Forelimb muscle (tissue), 1 donor: Measurements from ENCODE around the gene CUL4A. TPM values are rescaled to one million over a fixed set of nuclear protein-coding genes. Genes with fewer than 3 reads are reported as not detected.
"Not testable (repeated sequence)": the region's sequence is repeated elsewhere in the genome, so short reads cannot be mapped to it uniquely, and the experiment has no call there.

ENCODE experiments used
- DNase-seq: peaks from one replicate; pipeline ENCODE4 v3.0.0-alpha.2; 2013; ENCODE audit warnings: low read depth
- polyA plus RNA-seq: library from polyadenylated mRNA; unstranded; fragments of 120-200 nt; gene quantifications from one replicate; pipeline ENCODE4 v1.2.1, GENCODE V29; 2013; ENCODE audit not compliant: insufficient read length

The CUL4A gene
- polyA plus RNA-seq, 1 donor = 67.8 TPM

DNA sequence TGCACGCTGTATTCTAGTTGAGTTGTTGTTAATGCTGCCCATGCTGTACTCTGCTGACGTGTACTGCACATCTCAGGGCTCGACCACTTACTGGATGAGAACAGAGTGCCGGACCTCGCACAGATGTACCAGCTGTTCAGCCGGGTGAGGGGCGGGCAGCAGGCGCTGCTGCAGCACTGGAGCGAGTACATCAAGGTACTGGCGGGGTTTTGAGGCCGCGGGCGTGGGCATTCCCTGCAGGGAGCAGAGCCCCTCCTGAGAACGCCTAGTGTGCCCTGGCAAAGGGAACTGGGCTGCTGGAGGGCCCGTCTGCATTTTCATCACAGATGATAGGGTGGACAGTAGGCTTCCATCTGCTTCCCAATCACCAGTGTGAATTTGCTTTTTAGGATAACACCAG lies 29.9 kb downstream of the CUL4A start:
- DNase-seq = no peak

DNA sequence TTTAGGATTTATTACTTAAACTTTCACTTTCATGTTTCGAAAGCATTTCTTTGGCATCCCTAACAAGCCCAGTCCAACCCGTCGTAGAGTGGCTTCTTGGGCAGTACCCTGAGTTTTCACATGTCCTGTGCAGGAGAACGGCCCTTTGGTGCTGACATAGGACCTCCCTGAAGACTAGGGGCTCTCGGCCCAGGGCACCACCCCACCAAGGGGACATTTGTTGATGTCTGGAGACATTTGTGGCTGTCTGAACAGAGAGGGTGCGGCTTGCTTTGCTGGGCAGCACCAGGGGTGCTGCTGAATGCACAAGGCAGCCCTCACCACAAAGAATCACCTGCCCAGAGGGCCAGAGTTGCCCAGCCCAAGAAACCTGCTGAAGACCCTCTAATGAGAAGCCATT lies 30.6 kb downstream of the CUL4A start:
- no peak for DNase-seq

DNA sequence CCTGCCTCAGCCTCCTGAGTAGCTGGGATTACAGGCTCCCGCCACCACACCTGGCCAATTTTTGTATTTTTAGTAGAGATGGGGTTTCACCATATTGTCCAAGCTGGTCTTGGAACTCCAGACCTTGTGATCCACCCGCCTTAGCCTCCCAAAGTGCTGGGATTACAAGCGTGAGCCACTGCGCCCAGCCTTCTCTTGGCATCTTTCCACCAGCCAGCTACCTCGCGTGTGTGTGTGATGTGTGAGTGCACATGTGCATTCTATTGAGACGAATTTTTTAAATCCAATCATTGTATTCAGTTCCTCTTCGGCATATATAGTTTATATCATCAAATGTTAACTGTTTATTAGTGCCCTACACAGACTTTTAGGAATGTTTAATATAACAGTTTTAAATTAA lies 32.2 kb downstream of the CUL4A start:
- DNase-seq = not testable (repeated sequence)

DNA sequence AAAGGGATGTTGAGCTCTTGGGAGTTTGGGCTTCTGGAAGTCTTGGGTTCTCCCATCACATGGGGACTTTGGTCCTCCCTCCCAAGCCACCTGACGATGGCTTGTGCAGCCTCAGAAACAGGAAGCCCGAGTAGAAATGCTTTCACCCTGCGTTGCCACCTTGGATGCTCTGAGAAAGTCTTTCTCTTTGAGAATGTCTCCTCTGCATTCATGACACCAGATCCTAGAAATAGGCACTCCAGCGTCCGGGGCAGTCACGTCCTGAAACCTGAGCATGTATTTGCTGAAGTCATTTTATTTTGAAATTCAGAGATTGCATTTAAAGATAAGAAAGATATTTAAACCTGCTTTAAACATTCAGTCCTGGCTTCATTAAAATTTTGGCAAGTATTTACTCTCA lies 34.4 kb downstream of the CUL4A start:
- no peak for DNase-seq

DNA sequence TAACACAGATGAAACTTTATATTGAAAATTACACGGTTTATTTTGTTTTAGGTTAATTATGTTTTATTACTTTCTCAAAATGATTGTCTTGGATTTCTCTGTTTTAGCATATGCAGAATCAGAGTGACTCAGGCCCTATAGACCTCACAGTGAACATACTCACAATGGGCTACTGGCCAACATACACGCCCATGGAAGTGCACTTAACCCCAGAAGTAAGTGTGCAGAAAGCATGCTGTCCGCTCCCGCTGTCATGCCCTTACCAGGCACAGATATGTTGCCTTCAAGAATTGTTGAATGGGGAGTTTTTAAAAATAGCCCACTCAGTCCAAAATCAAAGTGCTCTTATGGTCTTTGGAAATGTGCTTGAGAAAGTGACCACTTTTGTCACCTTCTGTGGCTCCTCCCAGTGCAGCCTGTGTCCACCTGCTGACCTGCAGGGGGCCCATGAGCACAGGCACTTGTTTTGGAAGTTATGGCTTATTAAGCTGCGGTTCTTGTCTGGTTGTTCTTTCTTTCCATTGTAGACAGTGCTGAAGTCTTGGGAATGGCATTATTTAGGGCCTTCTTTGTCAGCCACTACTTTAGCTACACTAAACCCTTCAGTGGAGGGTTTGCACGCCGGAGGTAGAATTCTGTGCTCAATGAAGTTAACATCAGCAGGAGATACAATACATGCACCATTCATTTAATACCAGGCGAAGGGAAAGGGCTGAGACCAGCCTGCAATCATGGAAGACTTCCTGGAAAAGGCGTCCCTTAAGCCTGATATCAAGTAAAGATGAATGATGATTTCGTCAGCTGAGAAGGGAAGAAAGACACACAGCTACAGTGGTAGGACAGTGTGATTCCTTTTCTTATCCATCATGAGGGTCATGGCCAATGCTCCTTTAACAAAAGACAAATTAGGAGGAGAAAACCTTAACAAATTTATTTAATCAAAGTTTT lies 36.7 kb downstream of the CUL4A start:
- no peak for DNase-seq

DNA sequence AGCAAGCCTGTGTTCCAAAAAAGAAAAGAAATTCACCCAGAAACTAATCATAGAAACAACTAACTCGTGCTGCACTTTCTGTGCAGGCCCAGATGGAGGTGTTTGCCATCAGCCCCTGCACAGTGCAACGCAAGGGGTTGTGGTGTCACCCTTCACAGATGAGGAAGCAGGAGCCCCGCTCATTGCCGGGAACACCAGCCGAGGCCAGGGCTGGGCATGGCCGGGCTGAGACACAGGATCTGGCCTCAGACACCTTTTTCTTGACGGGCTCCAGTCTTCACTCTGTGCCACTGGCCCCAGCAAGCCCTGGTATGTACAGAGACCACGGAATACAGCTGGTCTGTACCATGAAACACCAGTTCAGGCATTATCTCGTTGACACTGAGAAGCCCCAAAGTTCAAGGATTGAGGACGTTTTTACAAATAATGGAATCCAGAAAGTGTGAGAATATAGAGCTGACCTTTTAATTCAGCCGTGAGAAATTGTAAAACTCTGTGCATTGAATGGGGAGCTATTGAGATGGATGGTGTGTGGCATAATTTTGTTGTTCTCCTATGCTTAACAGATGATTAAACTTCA lies 43.2 kb downstream of the CUL4A start:
- no peak for DNase-seq

DNA sequence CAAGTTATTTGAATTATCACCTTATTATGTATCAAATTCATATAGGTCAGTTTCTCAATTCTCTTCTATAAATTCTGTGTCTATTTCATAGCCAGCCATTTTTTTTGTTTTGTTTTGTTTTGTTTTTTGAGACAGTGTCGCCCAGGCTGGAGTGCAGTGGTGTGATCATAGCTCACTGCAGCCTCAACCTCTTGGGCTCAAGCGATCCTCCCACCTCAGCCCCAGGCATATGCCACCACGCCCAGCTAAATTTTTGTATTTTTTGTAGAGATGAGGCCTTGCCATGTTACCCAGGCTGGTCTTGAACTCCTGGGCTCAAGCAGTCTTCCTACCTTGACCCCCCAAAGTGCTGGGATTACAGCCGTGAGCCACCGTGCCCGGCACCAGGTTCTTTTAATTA lies 48.5 kb downstream of the CUL4A start:
- not testable (repeated sequence) for DNase-seq

DNA sequence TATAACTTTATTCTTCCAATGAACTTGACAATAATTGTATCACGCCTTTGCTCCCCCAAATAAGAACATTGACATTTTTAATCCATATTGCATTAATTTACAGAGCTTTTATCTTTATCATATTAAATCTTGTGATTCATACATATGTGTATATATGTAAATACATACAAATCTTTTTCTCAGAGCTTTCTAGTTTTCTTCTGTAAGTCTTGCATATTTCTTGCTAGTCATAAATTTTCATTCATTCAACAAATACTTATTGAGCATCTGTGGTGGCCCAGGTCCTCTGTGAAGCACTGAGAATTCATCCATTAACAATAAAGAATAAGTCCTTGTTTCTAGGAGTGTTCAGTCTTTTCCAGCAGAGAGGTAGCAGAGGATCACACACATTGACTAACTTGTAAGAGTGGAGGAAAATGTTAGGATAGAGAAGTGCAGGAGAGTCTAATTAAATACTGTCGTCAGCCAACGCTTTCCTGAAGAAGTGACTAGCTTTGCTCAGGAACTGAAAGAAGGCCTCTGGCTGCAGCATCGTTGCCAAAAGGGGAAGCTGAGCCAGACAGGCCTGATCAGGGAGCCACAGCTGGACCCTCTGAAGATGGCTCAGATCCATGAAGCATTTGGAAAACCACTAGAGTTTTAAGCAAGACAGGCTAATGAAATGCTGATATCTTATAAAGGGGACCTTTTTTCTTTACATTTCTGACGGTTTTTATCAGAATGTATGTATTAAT lies 49.1 kb downstream of the CUL4A start:
- no peak for DNase-seq

DNA sequence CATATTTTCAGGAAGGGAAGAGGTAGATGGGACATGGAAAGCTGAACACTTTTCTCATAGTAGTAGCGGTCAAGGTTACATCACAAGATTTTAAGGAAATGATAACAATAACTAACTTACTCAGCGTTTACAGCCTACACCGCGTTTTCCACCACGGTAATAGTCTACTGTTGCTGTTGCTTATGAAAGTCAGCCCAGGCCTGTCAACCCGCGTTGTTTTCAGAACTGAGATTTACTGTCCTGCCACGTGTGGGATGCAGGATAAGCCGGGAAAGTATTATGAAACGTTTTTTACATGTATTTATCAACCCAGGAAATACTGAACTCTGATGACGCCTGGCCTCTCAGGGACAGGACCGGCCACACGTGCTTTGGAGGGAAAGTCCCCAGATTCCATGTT lies 51.6 kb downstream of the CUL4A start:
- no peak for DNase-seq

DNA sequence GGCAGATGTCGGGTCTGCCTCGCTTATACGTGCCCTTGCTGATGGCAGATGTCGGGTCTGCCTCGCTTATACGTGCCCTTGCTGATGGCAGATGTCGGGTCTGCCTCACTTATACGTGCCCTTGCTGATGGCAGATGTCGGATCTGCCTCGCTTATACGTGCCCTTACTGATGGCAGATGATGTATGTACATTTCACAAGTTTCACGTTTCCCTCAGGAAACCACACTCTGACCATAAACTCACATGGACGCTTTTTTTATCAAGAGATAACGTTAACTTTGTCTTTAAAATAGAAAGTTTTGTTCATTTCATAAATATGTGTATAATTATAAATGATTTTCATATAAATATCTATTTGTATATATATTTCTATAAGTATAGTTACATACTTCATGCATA lies 53.6 kb downstream of the CUL4A start:
- DNase-seq = not testable (repeated sequence)

DNA sequence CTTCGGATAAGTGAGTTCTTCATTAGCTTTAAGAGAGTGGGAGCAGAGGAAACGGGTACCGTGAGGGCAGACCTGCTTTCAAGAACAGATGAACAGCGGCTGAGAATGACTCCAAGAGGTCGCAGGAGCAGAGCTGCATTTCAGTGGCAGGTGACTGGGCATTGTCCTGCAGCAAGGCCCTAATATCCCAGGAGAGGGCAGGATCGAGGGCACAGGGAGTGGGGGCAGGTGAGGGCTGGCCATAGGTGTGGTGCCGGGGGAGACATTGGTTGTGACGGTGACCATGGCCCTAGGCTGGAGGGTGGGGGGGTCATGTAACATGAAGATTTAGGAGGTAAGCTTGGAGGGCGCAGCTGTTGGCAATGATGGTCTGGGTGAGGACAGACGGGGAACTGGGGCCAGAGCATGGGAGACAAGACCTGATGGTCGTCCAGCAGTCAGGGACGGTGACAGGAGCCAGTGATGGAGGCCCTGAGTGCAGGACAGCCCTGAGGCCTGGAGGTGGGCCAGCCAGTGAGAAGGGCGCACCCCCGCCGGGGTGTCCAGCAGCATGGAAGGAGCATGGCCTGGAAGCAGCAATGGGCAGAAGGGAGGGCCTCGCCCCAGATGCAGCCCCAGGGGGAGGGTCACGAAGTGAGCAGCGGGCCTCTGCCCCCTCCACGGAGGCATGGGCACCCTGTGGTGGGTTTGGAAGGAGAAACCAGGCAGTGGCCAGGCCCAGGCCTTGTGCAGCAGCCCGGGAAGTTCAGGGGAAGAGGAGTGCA lies 58.4 kb downstream of the CUL4A start:
- no peak for DNase-seq

DNA sequence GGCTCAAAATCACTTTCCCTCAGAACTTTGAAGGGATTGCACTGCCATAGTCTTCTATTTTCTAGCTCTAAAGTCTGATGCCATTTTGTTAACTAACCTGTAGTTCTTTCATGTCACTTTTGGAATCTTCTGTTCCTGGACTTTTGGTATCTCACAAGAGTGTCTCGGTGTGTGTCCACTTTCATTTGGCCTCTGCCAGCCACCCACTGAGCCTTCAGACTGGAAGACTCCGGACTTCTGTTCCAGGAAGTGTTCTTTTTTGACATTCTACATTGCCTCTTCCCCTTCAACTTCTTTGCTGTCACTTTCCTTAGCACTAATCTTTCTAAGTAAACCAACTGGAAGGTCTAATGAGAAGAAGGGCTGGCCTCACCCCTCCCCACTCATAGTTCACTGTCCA lies 62.6 kb downstream of the CUL4A start:
- DNase-seq = no peak

DNA sequence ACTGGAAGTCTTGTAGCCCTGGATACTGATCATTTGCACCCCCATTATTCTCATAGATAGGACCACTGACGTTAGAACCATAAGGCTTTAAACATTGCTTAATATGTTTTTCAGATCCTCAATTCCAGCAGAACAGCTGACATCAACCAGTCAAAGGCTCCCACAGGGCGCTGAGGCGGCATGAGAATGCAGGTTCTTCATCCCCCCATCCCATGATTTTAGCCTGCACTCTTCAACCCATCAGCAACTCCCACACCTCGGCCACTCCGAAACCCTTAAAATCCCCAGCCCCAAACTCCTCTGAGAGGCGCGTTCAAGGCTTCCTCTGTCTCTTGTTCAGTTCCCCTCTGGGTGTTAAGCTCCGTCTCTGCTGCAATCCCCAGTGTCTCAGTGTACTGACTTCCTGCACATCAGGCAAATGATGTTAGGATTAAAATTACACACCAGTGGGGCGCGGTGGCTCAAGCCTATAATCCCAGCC lies 63.3 kb downstream of the CUL4A start:
- no peak for DNase-seq

DNA sequence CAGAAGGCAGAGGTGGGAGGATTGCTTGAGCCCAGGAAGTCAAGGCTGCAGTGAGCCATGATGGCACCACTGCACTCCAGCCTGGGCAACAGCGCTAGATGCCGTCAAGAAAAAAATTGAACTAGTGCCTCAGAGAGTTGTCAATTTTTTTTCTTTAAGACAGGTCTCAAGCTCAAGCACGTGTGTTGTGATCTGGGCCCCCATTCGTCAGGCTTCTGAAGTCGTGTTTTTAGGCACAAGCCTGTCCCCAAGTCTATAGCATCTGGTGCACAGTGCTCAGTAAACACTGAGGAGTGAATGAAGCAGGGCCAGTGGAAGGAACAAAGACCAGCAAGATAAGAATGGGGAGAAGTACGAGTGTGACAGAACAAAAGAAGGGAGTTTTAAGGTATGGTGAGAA lies 63.9 kb downstream of the CUL4A start:
- no peak for DNase-seq

DNA sequence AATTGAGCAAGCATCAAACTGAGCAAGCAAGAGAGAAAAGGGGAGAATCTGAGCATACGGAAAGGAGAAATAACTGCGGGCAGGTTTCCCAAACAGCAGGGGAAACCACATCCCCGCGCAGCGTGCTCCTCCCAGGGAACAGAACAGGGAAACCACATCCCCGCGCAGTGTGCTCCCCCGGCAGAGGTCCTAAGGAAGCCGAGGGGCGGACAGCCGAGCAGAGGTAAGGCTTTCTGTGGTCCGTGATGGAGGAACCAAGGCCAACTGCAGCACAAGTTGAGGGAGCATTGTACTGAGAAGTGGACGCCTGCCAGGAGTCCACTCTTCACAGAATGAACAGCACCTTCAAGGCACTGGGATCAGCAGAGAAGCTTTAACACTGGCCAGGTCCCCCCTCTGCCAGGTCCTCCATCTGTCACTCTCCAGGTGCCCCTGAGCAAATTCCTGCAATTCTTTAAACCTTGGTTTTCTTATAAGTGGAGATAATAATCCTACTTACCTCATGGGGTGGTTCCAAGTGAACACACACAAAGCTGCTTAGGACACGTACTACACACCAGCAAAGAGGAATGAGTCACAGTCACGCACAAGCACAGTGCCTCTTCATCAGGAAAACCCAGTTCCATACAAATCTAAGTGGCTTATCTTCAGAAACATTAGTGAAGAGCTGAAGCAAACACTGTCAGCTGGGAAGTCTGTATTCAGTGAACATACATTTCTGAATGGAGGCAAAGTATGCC lies 64.6 kb downstream of the CUL4A start:
- no peak for DNase-seq

DNA sequence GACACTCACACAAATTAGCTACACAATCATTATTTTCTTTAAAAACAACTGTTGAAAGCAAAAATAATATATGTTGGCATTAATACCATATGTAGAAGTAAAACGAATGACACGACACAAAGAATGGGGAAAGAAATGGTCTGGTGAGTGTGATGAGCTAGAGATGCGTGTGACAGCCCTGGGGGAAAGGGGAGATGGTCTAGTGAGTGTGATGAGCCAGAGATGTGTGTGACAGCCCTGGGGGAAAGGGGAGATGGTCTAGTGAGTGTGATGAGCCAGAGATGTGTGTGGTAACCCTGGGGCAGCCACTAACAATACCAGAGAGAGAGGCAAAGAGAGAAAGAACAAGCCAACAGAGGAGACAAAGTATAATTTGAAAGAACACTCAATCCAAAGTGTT lies 65.3 kb downstream of the CUL4A start:
- no peak for DNase-seq

DNA sequence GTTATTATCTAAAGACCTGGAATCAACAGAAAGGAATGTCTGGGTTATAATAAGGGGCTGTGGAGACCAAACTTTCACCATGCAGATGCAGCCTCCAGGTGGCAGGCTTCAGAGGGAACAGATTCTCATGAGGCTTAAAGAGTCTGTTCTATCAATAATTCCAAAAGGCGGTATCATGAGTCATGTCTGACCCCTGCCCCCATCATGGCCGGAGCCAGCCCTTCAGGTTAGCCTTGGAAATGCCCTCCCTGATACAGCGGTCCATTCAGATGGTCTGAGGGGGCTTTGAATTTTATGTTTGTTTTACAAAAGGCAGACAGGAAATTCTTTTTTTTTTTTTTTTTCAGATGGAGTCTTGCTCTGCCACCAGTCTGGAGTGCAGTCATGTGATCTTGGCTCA lies 66.0 kb downstream of the CUL4A start:
- DNase-seq = no peak

DNA sequence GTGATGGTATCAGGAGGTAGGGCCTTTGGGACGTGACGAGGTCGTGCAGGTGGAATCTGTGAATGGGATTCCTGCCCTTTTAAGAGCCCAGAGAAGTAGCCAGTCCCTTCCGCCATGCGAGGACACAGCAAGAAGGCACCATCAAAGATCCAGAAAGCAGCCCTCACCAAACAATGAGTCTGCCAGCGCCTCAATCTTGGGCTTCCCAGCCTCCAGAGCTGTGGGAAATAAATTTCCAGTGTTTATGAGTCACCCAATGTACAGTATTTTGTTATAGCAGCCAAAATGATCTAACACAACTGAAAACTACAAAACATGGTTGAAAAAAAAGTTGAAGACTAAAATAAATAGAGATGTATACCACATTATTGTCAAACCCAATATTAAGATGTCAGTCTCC lies 70.7 kb downstream of the CUL4A start:
- DNase-seq = no peak

DNA sequence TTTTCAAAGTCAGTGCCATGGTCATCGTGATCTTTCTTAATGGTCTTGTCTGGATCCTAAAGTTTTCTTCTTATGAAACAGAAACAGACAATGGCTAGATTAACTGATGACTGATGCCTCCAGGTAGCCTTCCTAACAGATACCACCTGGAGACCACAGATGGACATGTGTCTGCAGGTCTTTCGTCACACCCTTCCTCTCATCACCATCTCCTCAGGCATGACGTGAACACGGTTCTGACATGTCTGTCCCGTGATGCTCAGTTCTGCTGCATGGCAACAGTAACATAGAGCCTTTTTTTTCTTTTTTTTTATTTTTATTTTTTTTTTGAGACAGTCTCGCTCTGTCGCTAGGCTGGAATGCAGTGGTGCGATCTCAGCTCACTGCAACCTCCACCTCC lies 74.5 kb downstream of the CUL4A start:
- DNase-seq = no peak

DNA sequence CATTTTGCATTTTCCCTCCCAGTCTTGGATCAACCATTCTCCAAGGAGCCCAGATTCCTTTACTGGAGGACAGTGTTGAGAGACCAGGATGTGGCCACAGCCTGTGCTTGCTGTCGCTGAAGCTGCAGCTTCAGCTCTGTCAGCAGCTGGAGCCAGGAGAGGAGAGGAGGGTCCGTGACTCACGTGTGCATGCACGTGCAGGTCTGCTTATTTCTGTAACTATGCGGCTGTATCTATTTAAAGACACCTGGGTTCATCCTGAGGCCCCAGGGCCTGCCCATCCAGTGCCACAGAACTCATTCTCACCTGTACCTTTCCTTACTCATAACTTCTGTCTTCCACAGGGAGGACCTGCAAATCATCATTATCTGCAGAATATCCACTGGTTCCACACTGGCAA lies 79.5 kb downstream of the CUL4A start:
- DNase-seq = no peak

DNA sequence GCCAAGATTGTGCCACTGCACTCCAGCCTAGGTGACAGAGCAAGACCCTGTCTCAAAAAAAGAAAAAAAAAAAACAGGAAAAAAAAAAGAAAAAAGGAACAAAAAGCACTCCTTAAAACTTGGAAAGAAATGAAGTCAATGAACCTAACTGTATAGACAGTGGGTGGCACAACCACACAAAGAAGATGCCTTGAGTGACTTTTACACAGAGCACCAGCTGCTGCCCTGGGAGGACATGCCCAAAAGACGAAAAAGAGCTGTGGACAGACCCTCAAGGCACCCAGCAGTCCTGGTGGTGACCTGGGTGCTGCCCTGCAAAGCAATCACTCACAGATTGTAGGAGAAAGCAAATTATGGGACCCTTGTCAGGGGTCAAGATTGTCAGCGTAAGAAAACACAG lies 81.7 kb downstream of the CUL4A start:
- no peak for DNase-seq
